Cerebellar nuclear complex (tissue), 1 donor: Measurements from ENCODE around the gene ABCA1.

ENCODE experiments used
- DNase-seq, 2 experiments: peaks; one replicate each; lab custom pipeline; 2025; lab: John Stamatoyannopoulos, UW

ABCA1 gene

DNA sequence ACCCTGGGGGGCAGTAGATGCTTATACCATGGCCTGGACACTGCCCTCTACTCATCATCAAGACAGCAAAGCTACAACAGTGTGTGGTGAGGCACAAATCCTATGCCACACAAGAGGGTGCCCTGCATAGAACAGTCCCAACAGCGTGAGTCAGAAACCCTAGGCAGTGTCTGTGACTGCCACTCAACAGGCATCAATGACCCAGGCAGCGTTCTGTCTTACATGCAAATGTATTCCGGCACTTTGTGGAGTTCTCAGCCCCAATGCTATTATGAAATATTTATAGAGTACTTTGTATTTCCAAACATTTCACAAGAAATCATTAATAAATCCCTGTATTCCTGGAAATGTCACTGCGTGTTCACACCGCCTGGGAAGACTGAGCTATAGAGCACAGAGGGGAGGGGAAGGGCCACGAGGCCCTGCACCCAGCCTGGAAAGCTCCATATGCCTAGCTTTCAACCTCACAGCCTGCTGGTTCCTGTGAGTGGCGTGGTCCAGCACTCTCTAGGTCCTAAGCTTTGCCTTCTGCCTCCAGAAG lies 86.3 kb downstream of the ABCA1 start:
- no peak for DNase-seq

DNA sequence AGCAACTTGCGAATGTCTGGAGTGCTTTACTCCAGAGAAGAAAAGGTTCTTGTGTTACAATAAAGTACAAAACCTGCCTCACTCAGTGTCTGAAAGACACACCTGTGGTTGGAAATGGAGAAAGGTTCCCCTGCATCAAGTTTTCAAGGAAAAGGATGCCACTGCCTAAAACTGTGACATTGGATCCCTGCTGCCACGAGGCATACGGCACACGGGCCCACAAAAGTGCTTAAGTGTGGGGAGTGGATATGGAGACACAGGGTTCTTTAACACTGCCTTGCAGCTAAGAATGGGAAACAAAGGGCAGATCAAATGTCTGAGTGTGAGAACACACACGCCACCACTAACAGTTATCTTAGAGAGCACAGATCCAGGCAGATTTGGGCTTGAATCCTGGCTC lies 89.0 kb downstream of the ABCA1 start:
- DNase-seq, result no peak

DNA sequence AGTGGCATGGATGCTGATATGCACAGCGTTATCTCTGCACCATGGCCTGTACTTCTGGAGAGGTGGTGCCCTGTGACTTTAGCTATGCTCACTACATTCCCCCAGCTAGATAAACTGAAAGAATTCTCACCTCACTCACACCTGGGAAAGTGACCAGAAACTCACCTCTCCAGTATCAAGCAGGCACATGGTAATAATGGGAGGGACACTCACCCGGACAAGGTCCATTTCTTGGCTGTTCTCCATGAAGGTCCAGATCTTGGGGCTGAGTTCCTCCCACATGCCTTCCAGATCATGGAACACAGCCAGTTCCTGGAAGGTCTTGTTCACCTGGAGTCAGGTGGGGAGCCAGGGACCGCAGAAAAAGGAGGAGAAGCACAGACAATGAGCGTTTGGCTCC lies 91.2 kb downstream of the ABCA1 start:
- no peak for DNase-seq

DNA sequence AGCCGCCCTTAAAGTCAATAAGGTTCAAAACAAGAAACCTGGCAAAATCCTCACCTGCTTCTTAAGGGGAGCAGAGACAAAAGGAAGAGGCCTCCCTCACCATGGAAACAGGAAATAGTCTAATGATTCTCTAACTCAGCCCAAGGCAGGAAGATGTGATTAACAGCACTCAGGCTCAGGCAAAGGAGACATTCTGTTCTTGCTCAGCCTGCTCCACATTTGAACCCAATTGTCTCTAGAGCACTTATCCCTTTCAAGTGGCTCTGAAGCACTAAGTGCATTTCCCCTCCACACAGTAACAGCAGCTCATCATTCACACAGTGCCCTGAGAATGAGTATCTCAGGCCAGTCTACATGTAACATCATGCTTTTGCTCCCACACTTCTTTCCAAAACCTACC lies 91.7 kb downstream of the ABCA1 start:
- no peak for DNase-seq

DNA sequence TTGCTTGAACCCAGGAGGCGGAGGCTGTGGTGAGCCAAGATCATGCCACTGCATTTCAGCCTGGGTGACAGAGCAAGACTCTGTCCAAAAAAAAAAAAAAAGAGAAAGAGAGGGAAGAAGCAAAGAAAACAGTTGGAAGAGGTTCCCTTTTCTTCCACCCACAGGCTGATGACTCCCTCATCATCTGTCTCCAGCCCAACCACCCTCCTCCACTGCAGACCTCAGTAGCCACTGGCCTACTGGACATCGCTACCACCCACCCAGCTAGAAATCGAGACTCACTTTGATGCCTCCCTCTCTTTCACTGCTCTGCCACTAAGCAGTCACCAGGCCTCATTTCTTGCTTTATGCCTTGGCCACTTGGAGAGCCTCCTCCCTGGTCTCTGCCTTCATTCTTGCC lies 92.8 kb downstream of the ABCA1 start:
- no peak for DNase-seq

DNA sequence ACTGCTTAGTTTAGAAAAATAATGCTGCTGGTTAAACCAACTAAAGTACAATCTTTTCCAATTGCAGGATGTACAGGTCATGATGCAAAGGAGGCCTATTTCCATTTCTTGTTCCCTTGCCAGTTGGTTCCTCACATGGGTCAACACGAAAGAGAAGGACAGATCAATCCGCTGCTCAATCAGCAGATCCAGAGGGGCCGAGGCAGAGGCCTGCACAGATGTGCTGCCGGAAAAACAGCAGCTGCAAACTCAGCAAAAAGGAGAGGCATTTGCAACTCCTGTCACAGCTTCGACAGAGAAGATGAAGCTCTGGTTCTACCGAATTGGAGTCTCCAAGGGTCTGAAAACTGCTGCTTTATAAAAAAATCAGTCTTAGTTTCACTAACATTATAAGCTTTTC lies 94.3 kb downstream of the ABCA1 start:
- DNase-seq, result no peak

DNA sequence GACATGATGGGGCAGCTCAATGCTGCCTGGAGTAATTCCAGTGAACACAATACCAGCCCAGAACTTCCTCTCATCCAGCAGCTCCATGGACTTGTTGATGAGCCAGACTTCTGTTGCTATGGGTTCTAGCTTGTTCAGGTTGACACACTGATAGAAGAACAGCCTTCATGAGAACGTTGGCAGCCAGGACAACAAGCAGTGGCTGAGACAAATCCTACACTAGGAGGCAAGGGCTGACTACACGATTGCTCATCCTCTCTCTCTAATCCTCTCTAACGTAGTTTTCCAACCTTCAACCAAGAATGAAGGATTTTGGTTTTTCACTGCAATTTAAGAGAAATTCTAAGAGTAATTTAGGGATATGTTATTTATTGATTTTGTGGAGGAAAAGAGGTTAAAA lies 96.3 kb downstream of the ABCA1 start:
- no peak for DNase-seq

DNA sequence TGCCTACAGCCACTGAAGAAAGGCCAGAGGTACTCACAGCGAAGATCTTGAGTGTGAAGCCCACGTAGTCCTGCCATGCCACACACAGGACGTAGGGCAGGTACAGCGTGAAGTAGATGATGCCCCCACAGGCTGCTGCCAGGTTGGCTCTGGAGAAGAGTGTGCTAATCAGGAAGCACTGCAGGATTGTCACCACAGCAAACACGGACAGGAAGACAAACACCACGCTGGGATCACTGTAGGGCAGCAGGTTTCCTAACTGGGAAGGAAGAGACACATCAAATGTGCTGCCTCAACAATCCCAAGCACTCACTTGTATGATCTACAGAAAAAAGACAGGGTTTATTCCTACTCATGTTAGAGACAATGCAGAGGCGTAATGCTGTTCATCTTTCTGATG lies 101.0 kb downstream of the ABCA1 start:
- no peak for DNase-seq

DNA sequence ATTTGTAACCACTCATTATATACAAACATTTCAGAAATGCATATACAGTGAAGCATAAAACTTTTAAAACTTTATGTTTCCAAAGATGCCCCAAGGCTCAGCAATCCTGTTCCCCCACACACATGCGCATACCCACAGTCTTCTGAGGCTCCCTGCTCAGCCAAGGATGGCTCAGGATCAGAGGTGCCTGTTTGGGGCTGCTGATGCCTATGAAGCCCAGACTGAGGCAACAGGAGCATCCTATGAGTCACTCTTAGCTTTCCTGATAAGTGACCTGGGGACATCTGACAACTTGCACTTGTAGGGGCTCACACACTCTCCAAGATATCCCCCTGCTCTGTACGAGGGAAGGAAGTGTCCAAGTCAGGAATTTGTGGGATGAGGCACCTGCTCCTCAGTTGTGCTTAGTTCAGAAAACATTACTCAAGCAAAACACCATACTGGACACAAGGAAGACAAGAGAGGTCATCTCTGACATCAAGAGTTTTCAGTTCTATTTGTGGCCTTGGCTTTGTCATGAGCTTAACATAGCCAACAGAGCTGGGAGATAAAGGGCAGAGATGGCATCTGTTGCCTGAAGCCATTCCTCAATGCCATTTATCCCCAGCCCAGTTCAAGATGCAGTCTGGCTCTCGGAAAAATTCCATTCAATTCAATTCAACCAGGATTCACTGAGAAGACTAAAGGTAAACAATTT lies 101.7 kb downstream of the ABCA1 start:
- DNase-seq, result no peak

DNA sequence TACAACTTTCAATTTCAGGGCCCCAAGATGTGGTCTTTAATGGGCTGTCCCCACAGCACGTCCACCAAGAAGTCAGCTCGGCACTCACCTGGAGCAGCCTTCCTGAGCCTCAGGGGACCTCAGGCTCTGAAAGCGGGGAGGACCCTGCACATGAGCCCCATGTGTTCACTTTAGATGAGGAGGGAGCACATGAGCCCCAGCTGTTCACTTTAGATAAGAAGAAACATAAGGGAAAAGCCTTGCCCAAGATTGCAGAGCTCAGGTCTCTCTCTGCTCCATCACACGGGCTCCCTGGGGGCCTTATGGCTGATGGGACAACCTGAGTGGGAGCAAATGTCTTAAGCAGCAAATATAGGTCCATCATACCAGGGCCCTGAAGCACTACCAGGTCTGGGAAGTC lies 107.6 kb downstream of the ABCA1 start:
- no peak for DNase-seq

DNA sequence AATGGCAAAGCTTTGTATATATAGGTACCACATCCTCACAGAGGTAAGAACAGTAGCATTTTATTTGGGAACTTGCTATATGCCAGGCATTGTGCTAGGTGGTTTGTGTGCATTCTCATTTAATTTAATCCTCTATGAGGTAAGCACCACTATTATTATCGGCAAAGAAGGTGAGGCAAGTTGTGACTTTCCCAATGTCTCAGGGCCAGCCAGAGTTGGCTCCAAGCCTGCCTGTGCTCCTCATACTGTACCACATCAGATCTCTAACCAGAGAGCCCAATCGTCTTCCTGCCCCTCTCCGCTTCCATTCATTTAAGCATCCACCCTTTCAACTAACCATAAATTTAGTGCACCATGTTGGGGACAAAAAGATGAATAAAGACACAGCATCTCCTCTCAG lies 108.9 kb downstream of the ABCA1 start:
- no peak for DNase-seq

DNA sequence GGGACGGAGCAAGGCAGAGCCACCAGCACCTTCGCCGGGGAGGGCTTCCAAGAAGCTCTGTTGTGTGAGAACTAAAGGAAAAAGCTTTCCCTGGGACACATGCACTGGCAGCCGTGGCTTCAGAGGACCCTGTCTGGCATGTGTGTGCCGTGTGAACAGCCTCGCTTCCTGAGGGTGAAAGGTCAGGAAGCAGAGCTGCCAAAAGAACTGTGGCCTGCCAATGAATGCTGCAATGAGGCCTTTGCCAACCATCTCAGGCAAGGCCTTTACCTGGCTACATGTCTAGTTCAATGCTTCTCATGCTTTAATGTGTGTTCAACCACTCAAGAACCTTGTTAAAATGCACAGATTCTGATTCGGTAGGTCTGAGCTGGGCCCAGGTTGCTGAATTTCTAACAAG lies 110.5 kb downstream of the ABCA1 start:
- no peak for DNase-seq

DNA sequence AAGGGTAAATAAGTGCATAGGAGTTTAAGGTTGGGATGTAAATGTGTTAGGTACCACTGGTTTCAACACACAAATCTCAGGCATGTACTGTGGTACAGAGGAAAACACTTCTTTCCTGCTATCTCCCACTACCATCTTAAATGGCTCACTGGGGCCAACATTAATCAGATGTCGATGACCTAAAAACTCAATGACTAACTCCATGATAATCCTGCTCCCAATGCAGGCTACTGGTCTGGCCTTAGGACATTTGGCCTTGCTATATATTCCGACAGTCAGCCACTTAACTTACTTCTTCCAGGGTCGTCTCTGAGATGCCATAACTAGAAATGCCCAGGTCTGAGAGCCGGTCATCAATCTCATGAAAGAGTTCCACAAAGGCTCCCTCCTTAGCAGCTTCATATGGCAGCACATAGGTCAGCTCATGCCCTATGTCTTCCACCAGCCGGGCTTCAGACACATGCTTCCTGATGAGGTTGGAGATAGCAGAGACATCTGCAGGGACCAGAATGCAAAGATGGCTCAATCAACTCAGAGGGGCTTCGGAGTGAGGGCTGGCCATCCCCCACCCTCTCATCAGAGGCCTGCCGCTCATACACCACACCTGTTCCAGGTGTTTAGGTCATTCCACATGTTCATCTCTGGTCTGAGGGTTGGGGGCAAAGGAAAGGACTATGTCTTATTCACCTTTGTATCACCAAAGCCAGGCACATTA lies 111.9 kb downstream of the ABCA1 start:
- no peak for DNase-seq

DNA sequence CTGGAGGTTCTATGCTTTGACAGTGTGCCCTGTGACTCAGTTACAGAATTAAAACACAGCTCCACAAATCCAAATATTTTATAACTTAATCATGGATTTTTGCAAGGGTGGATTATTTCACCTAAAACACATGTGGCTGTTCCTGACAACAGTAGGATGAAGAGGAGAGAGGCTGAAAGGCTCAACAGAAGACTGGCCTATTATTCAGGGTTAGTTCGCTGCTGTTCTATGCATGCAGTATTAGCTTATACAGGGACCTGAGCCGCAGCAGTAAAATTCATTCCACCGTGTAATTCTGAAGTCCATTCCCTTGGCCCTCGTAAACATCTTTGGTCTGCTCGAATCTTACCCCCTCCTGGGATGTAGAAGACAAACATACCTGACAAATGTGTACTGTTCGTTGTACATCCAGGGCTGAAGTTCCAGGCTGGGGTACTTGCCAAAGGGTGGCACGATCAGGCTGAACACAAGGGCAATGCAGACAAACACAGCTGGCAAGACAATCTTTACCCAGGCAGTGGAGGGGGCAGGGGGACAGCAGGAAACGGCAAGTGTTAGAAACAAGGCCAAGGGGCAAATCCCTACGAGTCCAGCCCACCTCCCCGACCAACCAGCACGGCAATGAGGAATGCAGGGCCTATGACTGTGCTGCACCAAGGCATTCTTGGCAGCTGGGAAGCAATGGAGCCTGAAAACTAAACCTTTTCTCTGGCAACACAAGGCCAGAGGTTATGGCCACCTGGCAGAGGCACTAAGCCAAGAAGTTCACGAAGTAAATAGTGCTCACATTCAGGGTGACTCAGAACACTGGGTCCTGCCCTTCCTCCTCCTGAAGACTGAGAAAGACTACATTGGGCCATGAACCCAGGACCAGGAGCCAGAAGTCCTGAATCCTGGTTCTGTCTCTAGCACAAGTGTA lies 117.3 kb downstream of the ABCA1 start:
- no peak for DNase-seq

DNA sequence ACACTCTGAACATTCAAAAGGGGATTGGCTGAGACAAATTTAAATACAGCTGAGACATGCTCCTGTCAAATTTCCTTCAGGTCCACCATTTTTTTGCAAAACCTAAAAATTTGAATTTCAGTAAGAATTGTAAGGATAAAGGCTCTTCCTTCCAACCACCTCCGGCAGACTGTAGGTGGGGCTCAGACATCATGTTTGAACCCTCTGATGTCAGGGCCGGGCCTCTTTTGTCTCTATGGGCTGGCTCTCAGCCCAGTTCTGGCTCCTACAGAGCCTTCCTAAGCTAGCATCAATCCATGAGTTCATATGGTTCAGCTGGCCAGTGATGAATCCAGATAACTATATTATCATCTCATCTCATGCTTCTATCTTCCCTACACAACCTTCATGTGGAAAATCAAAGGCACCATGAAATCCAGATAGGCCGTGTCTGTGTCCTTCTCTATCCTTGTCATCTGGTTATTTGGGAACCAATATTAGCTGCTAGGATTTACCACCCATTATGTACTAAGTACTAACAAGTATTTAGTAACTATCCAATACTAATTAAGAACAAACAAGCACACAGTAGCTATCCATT lies 119.8 kb downstream of the ABCA1 start:
- no peak for DNase-seq

DNA sequence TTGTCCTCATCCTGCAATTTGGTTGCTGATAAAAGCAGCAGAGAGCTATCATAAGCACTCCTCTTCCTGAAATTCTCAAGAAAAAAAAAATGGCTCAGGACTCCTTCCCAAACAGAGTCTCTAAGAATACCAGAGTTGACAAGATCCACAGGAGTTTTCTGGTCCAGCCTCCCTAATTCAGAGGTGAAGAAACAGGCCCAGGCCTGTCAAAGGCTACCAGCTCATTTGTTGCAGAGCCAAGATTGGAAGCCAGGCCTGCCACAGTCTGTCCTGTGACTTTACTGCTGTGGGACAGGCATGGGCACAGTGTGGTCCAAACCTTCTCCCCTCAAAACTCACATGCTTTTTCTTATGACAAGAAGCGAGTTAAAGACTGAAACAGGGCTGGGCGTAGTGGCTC lies 122.5 kb downstream of the ABCA1 start:
- DNase-seq, result no peak

DNA sequence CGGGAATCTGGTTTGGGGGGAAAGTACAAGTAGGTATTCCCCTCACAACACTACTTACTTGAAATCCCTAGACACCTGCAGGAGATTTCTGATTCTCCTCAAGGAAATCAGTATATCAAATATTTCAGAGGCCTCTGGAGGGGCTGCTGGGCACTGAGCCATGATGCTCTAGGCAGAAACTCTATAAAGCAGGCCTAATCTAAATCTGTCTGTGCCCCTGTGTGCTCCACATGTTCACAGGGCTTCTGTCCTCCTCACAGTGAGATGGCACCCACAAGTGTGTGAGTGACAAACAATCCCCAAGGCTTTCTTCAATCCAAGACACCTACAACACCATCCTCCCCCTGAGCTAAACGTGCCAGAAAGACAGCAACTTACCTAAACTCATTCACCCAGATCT lies 125.0 kb downstream of the ABCA1 start:
- no peak for DNase-seq

DNA sequence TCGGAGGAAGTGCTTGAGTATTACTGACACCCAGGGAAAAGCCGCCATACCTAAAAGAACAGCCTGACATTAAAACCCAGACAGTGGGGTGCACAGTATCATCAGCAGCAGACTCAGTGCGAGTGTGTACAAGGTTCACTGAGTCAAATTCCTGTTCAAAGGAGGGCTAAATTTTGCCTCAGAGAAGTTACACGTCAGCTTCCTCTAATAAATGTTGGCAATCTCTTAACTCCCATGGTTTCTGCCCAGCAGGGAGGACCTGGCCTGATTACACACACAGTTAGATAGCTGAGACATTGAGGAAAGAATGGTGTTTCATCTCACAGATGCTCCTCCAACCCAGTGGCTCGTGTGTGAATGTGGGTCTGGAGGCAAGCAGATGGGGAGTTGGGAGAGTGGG lies 125.8 kb downstream of the ABCA1 start:
- DNase-seq, result no peak

DNA sequence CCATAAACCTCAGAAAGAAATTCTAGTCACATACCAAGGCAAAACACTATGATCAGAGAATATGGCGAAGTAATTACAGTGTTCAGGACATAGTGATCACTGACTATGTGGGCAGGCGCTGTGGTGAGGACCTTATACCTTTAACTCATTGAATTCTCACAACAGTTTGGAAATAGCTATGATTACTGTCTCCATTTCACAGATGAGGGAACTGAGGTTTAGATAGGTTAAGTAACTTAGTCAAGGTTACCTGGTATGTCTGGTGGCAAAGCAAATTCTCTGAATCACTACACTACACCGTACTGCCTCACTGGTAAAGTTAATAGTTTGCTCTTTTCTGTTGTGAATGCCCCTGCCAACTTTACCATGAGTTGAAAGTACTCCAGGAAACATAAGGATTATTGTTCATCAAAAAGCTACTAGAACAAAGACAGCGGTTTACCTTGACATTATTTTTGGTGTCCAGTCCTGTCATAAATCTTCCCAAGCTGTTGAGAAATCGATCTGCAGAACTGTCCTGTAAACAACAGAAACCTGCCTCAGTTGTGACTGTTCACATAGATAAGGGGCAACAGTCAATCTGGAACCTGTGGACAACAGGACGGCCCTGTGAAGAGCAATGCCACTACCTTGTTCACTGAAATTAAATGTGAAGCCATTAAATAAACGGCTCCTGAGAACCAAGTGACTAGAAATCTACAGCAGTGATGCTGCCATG lies 127.7 kb downstream of the ABCA1 start:
- DNase-seq, result no peak

DNA sequence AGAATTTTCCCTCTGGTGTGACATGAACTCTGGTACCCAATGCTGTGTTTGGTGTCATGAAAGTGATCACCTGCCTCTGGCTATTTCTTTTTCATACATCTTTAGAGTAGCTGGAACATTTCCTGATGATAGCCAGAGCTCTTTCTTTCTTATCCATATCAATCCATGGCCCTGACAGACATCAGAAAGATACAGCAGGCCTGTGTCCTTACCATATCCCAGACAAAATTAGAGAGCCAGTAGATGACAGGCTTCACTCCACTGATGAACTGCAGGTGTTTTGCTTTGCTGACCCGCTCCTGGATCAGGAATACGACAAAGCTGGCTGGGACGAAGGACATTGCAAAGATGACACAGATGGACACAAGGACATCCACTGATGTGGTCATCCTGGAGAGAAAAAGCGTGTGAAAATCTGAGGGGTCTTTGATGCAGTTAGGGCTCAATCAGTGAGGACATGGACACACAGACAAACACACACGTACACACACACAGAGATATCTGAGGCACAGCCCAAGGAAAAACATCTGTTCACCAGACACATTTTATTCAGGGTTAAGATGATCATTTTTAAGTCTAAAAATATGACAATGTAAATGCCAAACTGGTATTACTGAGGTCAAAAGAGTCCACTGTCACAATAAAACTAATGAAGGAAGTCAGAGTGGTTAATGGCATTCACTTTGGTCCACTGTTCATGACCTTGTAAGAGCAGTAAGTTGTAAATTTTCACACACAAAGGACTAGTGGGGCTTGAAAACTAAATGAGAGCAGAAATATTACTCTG lies 129.6 kb downstream of the ABCA1 start:
- DNase-seq, result no peak

DNA sequence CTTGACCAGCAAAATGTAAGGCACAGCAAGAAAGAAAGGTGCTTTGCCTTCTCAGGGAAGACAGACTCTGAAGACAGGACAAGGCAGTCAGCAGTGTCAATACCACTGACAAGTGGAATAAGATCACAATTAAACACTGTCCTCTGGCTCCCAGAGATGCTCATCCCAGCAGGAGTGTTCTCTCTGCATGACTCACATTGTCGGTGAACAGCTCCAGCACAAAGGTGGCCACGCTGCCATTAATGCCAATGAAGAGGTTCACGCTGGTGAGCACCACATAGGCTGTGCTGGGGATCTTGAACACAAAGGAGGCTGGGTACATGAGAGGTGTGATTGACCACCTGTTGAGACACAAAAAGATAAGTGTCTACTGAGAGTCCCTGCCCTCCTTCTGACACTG lies 132.1 kb downstream of the ABCA1 start:
- DNase-seq, result no peak
